Gastroesophageal sphincter (tissue), 4 donors: ENCODE measurements around the gene CC2D1A. TPM values are rescaled to one million over a fixed set of nuclear protein-coding genes. Genes with fewer than 3 reads are reported as not detected.
"Not testable (repeated sequence)": the region's sequence is repeated elsewhere in the genome, so short reads cannot be mapped to it uniquely, and the experiment has no call there.

ENCODE experiments used
- ATAC-seq: fragments of 150-250 bp; one replicate; pipeline ENCODE4 v1.9.1; 2016; ENCODE audit warnings: mild to moderate bottlenecking, moderate library complexity
- H3K27ac ChIP-seq, 4 donors: fragments of 200-600 bp; sonication (generic) in 3 of 4; 1 replicate in 3 of 4; 2 replicates in 1 of 4; pipeline ENCODE4 v1.5.1; 2016 to 2019
- H3K27me3 ChIP-seq: fragments of 200-600 bp; sonication (generic); one replicate; pipeline ENCODE4 v1.5.1; 2019
- H3K36me3 ChIP-seq, 2 donors: fragments of 200-600 bp; sonication (generic); one replicate each; pipeline ENCODE4 v1.5.1; 2019; ENCODE audit warnings: control low read depth in 1 of 2
- H3K4me1 ChIP-seq, 3 donors: fragments of 200-600 bp; sonication (generic); 1 replicate in 2 of 3; 2 replicates in 1 of 3; pipeline ENCODE4 v1.5.1; 2016 to 2019; ENCODE audit warnings: control low read depth in 2 of 3
- H3K4me3 ChIP-seq, 2 donors: fragments of 200-600 bp; sonication (generic); one replicate each; pipeline ENCODE4 v1.5.1; 2019; ENCODE audit warnings: mild to moderate bottlenecking in 1 of 2, moderate library complexity in 1 of 2
- H3K9me3 ChIP-seq, 3 donors: fragments of 200-600 bp; sonication (generic); one replicate each; pipeline ENCODE4 v1.5.1; 2017 to 2019; ENCODE audit warnings: control low read depth in 2 of 3
- CTCF ChIP-seq, 4 experiments: fragments of 200-600 bp in 2 of 4; fragments of 450-650 bp in 2 of 4; sonication (generic) in 1 of 4; IDR thresholded peaks; one replicate each; pipeline ENCODE4 v1.5.1; 2017 to 2019; ENCODE audit warnings: antibody characterized with exemption in 4 of 4, mild to moderate bottlenecking in 2 of 4, moderate library complexity in 2 of 4
- EP300 ChIP-seq: sonication (generic); formaldehyde crosslinking; IDR thresholded peaks from one replicate; pipeline ENCODE4 v1.6.1; 2017; ENCODE audit warnings: antibody characterized with exemption, mild to moderate bottlenecking
- POLR2A ChIP-seq, 2 donors: fragments of 450-650 bp; IDR thresholded peaks; one replicate each; pipeline ENCODE4 v1.6.1; 2017; ENCODE audit warnings: antibody characterized with exemption in 2 of 2, mild to moderate bottlenecking in 2 of 2, moderate library complexity in 1 of 2
- POLR2AphosphoS5 ChIP-seq: sonication (generic); formaldehyde crosslinking; IDR thresholded peaks from one replicate; pipeline ENCODE4 v1.6.1; 2017; ENCODE audit warnings: antibody characterized with exemption
- WGBS, 2 donors: methylation state at CpG; one replicate each; pipeline ENCODE4 v1.1.5; 2018; ENCODE audit warnings: low coverage in 1 of 2; 5-methylcytosine and 5-hydroxymethylcytosine counted together
- total RNA-seq, 4 donors: library from RNA; depleted of rRNA; stranded (reverse); fragments of >200 nt; gene quantifications; one replicate each; pipeline ENCODE4 v1.1.0, GENCODE V29; 2016

Gene CC2D1A
- total RNA-seq, 4 donors from 2014 or later = 15.6 to 36.8 (median 22.4) TPM

- no peaks in the 10 kb centered on the region for H3K9me3 ChIP-seq
Observed at GRCh38 chr19:13965377-13965896, 59.4 kb downstream of the CC2D1A start.

GRCh38 chr19:13965926-13966683 is 60.1 kb downstream of the CC2D1A start:
- no peak for ATAC-seq
- Histone ChIP-seq H3K4me1 (peaks cover 0 to 20% (median 0%) of the 10 kb centered on the region in 3 donors), H3K36me3 (peaks cover 0 to 95% of the 10 kb centered on the region in 2 donors), H3K9me3 (no peaks in the 10 kb centered on the region), H3K27ac (no peak overlapping the region), H3K4me3 (no peak overlapping the region), H3K27me3 (no peaks in the 10 kb centered on the region)
- no CpG with 5 or more reads among the region's 20 CpGs for WGBS, 2 donors
- TF ChIP-seq CTCF (IDR thresholded peaks at IDR 0.05) = no peak
- TF ChIP-seq POLR2AphosphoS5 = no peak
- TF ChIP-seq EP300 = no peak
- TF ChIP-seq POLR2A (IDR thresholded peaks at IDR 0.05) = no peak

More at GRCh38 chr19:13965377-13965896, 59.4 kb downstream of the CC2D1A start:
- peaks cover 0 to 20% (median 0%) of the 10 kb centered on the region in 3 donors for H3K4me1 ChIP-seq
- no peak for ATAC-seq
- no peak overlapping the region for H3K27ac ChIP-seq
- no peaks in the 10 kb centered on the region for H3K27me3 ChIP-seq
- peaks cover 0 to 97% of the 10 kb centered on the region in 2 donors for H3K36me3 ChIP-seq
- no peak for TF ChIP-seq EP300
- TF ChIP-seq CTCF (IDR thresholded peaks at IDR 0.05) = no peak
- no peak for TF ChIP-seq POLR2A (IDR thresholded peaks at IDR 0.05)
- no peak for TF ChIP-seq POLR2AphosphoS5
- 100% methylated on average over 1 of the region's 24 CpGs; no CpG with 5 or more reads in 1 of the 2 donors for WGBS, 2 donors
- no peak overlapping the region for H3K4me3 ChIP-seq

- no peak for TF ChIP-seq POLR2AphosphoS5
- no peak for TF ChIP-seq EP300
- no peak for TF ChIP-seq CTCF (IDR thresholded peaks at IDR 0.05)
- TF ChIP-seq POLR2A (IDR thresholded peaks at IDR 0.05) = no peak
- no CpG with 5 or more reads among the region's 14 CpGs for WGBS, 2 donors
- Histone ChIP-seq H3K27ac (no peak overlapping the region), H3K27me3 (no peaks in the 10 kb centered on the region), H3K4me3 (no peak overlapping the region), H3K36me3 (peaks cover 0 to 96% of the 10 kb centered on the region in 2 donors), H3K4me1 (peaks cover 0 to 20% (median 0%) of the 10 kb centered on the region in 3 donors), H3K9me3 (no peaks in the 10 kb centered on the region)
- ATAC-seq = no peak
Observed at GRCh38 chr19:13966684-13967128, 60.7 kb downstream of the CC2D1A start.

- not testable (repeated sequence) for H3K27ac ChIP-seq, H3K4me3 ChIP-seq, H3K27me3 ChIP-seq, H3K9me3 ChIP-seq, ATAC-seq
- WGBS, 2 donors = 95% methylated on average over 5 of the region's 8 CpGs; no CpG with 5 or more reads in 1 of the 2 donors
- peaks cover 0 to 15% (median 0%) of the 10 kb centered on the region in 3 donors for H3K4me1 ChIP-seq
- peaks cover 0 to 96% of the 10 kb centered on the region in 2 donors for H3K36me3 ChIP-seq
Observed at GRCh38 chr19:13967206-13967605, 61.2 kb downstream of the CC2D1A start.

- H3K4me1 ChIP-seq = peaks cover 0 to 2% (median 0%) of the 10 kb centered on the region in 3 donors
- WGBS, 2 donors = 70 to 97% methylated on average over 2 to 6 of the region's 22 CpGs
- no peak overlapping the region for H3K4me3 ChIP-seq
- no peaks in the 10 kb centered on the region for H3K9me3 ChIP-seq
- no peak overlapping the region for H3K27ac ChIP-seq
- peaks cover 0 to 98% of the 10 kb centered on the region in 2 donors for H3K36me3 ChIP-seq
- no peak for ATAC-seq
- no peaks in the 10 kb centered on the region for H3K27me3 ChIP-seq
- no peak for TF ChIP-seq CTCF (IDR thresholded peaks at IDR 0.05)
Observed at GRCh38 chr19:13968383-13968935, 62.5 kb downstream of the CC2D1A start.
